GM12874 (cell line): ENCODE results near the gene SELENOW.

Experiments
- TF ChIP-seq, protein P1 (sequence below): IDR thresholded peaks from 2 replicates; pipeline ENCODE4 v1.5.1; 2011; ENCODE audit warnings: low read depth, mild to moderate bottlenecking, control low read depth, low read length, moderate library complexity; ENCODE audit not compliant: insufficient read depth

The SELENOW gene

DNA sequence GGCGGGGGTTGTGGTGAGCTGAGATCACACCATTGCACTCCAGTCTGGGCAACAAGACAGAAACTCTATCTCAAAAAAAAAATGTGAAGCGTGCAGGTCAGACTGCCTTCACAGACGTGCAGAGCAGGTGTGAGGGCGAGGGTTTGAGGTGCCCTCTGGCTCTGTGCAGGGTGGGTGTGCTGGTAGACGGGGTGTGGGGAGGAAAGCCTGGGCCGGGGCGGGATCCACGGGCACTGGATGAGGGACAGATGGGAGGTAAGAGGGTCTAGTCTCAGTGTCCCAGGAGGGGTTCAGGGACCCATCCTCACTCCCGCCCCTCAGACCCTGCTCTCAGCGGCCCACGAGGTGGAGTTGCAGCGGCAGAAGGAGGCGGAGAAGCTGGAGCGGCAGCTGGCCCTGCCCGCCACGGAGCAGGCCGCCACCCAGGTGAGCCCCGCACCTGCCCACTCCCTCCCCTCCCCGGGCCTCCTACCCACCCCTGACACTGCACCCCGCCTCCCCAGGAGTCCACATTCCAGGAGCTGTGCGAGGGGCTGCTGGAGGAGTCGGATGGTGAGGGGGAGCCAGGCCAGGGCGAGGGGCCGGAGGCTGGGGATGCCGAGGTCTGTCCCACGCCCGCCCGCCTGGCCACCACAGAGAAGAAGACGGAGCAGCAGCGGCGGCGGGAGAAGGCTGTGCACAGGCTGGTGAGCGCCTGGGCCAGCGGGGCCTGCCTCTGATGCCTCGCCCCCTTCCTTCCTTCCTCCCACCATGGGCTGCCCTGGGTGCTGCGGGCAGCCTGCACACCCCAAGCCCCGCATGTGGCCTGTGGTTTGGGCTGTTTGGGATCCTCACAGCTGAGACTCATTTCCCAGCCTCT, 24.1 kb upstream of the SELENOW start:
- TF ChIP-seq, protein P1, sequence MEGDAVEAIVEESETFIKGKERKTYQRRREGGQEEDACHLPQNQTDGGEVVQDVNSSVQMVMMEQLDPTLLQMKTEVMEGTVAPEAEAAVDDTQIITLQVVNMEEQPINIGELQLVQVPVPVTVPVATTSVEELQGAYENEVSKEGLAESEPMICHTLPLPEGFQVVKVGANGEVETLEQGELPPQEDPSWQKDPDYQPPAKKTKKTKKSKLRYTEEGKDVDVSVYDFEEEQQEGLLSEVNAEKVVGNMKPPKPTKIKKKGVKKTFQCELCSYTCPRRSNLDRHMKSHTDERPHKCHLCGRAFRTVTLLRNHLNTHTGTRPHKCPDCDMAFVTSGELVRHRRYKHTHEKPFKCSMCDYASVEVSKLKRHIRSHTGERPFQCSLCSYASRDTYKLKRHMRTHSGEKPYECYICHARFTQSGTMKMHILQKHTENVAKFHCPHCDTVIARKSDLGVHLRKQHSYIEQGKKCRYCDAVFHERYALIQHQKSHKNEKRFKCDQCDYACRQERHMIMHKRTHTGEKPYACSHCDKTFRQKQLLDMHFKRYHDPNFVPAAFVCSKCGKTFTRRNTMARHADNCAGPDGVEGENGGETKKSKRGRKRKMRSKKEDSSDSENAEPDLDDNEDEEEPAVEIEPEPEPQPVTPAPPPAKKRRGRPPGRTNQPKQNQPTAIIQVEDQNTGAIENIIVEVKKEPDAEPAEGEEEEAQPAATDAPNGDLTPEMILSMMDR, result no peak

DNA sequence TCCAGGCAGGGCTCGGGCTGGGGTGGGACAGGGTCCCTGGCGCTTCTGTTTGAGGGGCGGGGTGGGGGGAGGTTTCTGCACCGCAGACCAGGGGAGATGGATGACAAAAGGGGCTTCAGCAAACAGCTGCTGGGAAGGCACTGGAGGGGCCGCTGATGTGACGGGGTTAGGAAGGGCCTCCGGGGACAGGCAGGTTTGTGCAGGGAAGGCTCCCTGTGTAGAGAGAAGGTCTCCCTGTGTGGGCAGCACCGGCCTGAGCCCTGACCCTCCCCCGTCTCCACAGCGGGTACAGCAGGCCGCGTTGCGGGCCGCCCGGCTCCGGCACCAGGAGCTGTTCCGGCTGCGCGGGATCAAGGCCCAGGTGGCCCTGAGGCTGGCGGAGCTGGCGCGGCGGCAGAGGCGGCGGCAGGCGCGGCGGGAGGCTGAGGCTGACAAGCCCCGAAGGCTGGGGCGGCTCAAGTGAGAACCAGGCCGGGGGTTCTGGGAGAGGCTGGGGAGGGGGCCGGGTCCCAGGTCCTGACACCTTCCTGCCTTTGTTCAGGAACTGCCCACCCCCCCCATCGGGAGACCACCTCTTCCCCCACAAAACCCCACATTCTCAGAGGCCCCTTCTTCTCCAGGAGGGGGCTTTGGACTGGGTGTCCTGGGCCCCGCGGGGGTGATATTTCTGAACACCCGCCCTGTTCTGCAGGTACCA, 23.3 kb upstream of the SELENOW start:
- TF ChIP-seq, protein P1, result no peak

DNA sequence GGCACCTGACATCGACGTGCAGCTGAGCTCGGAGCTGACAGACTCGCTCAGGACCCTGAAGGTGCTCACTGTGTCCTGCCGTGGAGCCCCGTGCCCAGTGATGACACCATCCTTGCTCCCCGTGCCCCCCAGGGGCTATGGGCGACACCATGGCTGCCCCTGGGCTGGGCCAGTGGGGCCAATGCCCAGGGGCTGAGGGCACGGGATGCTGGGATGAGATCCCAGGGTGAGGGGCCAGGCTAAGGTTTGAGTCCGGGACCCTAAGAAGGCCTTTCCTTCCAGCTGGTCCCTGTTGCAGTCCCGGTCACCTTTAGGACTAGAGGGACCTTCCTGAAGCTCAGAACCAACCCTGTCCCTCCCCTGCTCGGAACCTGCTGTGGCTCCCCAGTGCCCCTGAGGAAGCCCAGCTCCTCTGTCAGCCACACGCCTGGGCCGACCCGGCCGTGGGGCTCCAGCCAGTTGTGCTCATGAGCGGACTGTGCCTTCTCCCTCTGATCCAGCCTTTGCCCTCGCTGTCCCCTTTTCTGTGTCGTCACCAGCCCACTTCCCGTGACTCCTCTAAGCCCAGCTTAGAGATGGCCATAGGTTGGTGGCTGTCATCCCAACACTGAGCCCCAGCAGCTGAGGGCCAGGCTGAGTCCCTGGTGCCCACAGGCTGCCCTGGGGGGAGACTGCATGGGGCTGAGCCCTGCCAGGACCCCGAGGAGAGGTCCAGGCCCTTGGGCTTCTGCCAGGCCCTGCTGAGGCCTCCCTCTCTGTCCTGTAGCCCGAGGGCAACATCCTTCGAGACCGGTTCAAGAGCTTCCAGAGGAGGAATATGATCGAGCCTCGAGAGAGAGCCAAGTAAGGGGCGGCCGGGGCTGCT, 22.5 kb upstream of the SELENOW start:
- TF ChIP-seq, protein P1, result no peak

DNA sequence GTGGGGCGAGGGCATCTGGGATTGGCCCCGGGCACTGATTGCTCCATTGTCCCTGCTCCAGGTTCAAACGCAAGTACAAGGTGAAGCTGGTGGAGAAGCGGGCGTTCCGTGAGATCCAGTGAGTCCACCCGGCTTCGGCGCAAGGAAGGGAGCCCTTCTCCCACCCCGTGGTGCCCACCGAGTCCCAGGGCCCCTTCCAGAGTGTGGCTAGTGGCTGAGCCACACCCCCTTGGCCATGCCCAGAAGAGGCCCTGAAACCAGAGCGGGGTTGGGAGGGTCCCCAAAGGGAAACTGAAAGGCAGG, 21.9 kb upstream of the SELENOW start:
- TF ChIP-seq, protein P1, result no peak

DNA sequence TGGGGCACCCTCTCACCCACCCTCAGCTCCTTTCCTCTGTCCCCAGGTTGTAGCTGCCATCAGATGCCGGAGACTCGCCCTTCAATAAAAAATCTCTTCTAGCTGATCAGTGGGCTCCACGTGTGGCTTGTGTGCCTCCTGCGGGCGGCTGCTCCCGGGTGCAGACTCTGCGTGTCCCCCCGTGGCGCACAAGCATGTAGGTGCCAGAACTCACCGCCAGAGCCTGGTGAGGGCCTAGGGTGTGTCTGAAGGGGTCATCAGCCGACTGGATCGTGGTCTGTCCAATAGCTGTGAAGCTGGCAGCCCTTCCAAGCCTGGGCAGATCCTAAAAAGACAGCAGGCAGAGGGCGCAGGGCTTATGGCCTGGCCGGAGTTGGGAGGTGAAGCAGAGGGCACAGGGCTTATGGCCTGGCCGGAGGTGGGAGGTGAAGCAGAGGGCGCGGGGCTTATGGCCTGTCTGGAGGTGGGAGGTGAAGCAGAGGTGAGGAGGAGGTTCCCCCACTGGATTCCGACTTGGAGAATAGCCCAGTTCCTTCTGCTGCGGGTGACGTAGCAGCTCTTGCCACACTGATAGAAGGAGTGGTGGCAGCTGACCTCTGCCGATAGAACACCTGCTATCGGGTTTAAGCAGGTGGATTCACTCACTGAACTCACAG, 21.4 kb upstream of the SELENOW start:
- TF ChIP-seq, protein P1, result no peak

DNA sequence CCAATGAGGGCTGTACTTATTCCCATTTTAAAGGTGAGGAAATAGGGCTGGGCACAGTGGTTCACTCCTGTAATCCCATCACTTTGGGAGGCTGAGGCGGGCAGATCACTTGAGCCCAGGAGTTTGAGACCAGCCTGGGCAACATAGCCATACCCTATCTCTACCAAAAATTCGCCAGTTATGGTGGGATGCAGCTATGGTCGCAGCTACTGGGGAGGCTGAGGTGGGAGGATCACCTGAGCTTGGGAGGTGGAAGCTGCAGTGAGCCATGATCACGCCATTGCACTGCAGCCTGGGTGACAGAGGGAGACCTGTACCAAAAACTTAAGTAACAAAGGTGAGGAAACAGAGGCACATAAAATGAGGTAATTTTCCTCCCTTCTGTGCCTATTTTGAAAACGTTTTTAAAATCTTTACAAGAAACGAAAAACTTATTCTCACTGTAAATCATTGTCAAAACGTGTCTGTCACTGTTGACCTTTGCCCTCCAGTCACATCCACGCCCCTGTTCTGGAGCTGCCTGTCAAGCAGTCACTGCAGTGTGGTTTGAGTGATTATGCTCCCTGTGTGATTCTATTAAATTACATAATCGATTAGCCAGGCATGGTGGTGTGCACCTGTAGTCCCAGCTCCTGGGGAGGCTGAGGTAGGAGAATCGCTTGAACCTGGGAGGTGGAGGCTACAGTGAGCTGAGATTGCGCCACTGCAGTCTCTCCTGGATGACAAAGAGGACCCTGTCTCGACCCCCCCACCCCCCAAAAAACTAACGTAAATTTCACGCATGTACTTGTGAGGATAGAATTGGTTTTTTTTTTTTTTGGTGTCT, 20.7 kb upstream of the SELENOW start:
- TF ChIP-seq, protein P1, result no peak
